Activated naive CD8-positive, alpha-beta T cell (primary cell): Measurements from ENCODE around the gene XRCC1.

Source experiments
- H3K27ac Mint-ChIP-seq: one replicate; pipeline ENCODE4 v1.8.0; 2021; ENCODE audit warnings: mixed read lengths
- H3K27me3 Mint-ChIP-seq: one replicate; pipeline ENCODE4 v1.8.0; 2021; ENCODE audit warnings: mixed read lengths
- H3K36me3 Mint-ChIP-seq: one replicate; pipeline ENCODE4 v1.8.0; 2021; ENCODE audit warnings: mixed read lengths
- H3K4me1 Mint-ChIP-seq: one replicate; pipeline ENCODE4 v1.8.0; 2021; ENCODE audit warnings: low read depth, mixed read lengths
- H3K4me3 Mint-ChIP-seq: one replicate; pipeline ENCODE4 v1.8.0; 2021; ENCODE audit warnings: mild to moderate bottlenecking, mixed read lengths
- H3K9me3 Mint-ChIP-seq: one replicate; pipeline ENCODE4 v1.8.0; 2021; ENCODE audit warnings: low read depth, mixed read lengths

XRCC1 gene

GRCh38 chr19:43575156-43575950, at the start of gene XRCC1, which contains the start of gene PINLYP:
Gene XRCC1 (minus strand): TSS chr19:43575527. CDS start chr19:43575458, 69 bp downstream.
Gene PINLYP (plus strand): TSS chr19:43575801. CDS start chr19:43577192, 1,391 bp downstream.
- Mint-ChIP-seq H3K27ac (peak within 1 kb of the TSS; percentile 91), H3K4me3 (peak within 1 kb of the TSS; percentile 93), H3K36me3 (no peaks in the 10 kb centered on the region), H3K4me1 (peaks cover 47% of the 10 kb centered on the region), H3K27me3 (no peaks in the 10 kb centered on the region), H3K9me3 (no peaks in the 10 kb centered on the region)

- H3K27me3 Mint-ChIP-seq = peaks cover 4% of the 10 kb centered on the region
- no peak overlapping the region for H3K4me3 Mint-ChIP-seq
- H3K36me3 Mint-ChIP-seq = no peaks in the 10 kb centered on the region
- no peaks in the 10 kb centered on the region for H3K9me3 Mint-ChIP-seq
- H3K27ac Mint-ChIP-seq = no peak overlapping the region
- peaks cover 28% of the 10 kb centered on the region for H3K4me1 Mint-ChIP-seq
These were observed 49.6 kb upstream of the XRCC1 start for GRCh38 chr19:43624933-43625332.

GRCh38 chr19:43623889-43624670, 48.8 kb upstream of the XRCC1 start:
- H3K4me1 Mint-ChIP-seq = peaks cover 31% of the 10 kb centered on the region
- no peak overlapping the region for H3K4me3 Mint-ChIP-seq
- H3K27ac Mint-ChIP-seq = no peak overlapping the region

GRCh38 chr19:43622956-43623355, 47.6 kb upstream of the XRCC1 start:
- no peaks in the 10 kb centered on the region for H3K36me3 Mint-ChIP-seq
- H3K4me1 Mint-ChIP-seq = peaks cover 35% of the 10 kb centered on the region
- H3K4me3 Mint-ChIP-seq = no peak overlapping the region
- H3K9me3 Mint-ChIP-seq = no peaks in the 10 kb centered on the region
- H3K27ac Mint-ChIP-seq = no peak overlapping the region
- peaks cover 4% of the 10 kb centered on the region for H3K27me3 Mint-ChIP-seq

More at GRCh38 chr19:43623889-43624670, 48.8 kb upstream of the XRCC1 start:
- Mint-ChIP-seq H3K27me3 (peaks cover 4% of the 10 kb centered on the region), H3K9me3 (no peaks in the 10 kb centered on the region), H3K36me3 (no peaks in the 10 kb centered on the region)

- Mint-ChIP-seq H3K27ac (no peak overlapping the region), H3K4me1 (peaks cover 37% of the 10 kb centered on the region), H3K27me3 (peaks cover 3% of the 10 kb centered on the region), H3K9me3 (no peaks in the 10 kb centered on the region), H3K36me3 (no peaks in the 10 kb centered on the region), H3K4me3 (no peak overlapping the region)
These were observed 46.7 kb upstream of the XRCC1 start for GRCh38 chr19:43622070-43622469.

GRCh38 chr19:43620061-43621001, 45.0 kb upstream of the XRCC1 start:
- Mint-ChIP-seq H3K27me3 (no peaks in the 10 kb centered on the region), H3K27ac (peak overlapping the region; percentile 99), H3K4me1 (peaks cover 41% of the 10 kb centered on the region), H3K4me3 (peak overlapping the region; percentile 96), H3K9me3 (no peaks in the 10 kb centered on the region), H3K36me3 (no peaks in the 10 kb centered on the region)

GRCh38 chr19:43619262-43620060, 44.1 kb upstream of the XRCC1 start, which contains the start of gene ZNF428:
Gene ZNF428 (minus strand): TSS chr19:43619629. CDS start chr19:43614304, 5,325 bp downstream.
- no peaks in the 10 kb centered on the region for H3K9me3 Mint-ChIP-seq
- H3K27me3 Mint-ChIP-seq = no peaks in the 10 kb centered on the region
- H3K27ac Mint-ChIP-seq = peak within 1 kb of the TSS; percentile 99
- H3K4me1 Mint-ChIP-seq = peaks cover 35% of the 10 kb centered on the region
- H3K36me3 Mint-ChIP-seq = no peaks in the 10 kb centered on the region
- H3K4me3 Mint-ChIP-seq = peak within 1 kb of the TSS; percentile 96

GRCh38 chr19:43618921-43619261, 43.6 kb upstream of the XRCC1 start:
- Mint-ChIP-seq H3K4me3 (peak overlapping the region; percentile 96), H3K27me3 (no peaks in the 10 kb centered on the region), H3K36me3 (no peaks in the 10 kb centered on the region), H3K4me1 (peaks cover 33% of the 10 kb centered on the region), H3K9me3 (no peaks in the 10 kb centered on the region), H3K27ac (peak overlapping the region; percentile 94)

- Mint-ChIP-seq H3K36me3 (peaks cover 2% of the 10 kb centered on the region), H3K27ac (no peak overlapping the region)
These were observed 41.6 kb upstream of the XRCC1 start for GRCh38 chr19:43616954-43617353.

GRCh38 chr19:43616306-43616705, 41.0 kb upstream of the XRCC1 start:
- Mint-ChIP-seq H3K27ac (no peak overlapping the region), H3K4me1 (peaks cover 40% of the 10 kb centered on the region), H3K9me3 (no peaks in the 10 kb centered on the region), H3K27me3 (no peaks in the 10 kb centered on the region), H3K4me3 (no peak overlapping the region), H3K36me3 (peaks cover 4% of the 10 kb centered on the region)

More at GRCh38 chr19:43616954-43617353, 41.6 kb upstream of the XRCC1 start:
- Mint-ChIP-seq H3K9me3 (no peaks in the 10 kb centered on the region), H3K27me3 (no peaks in the 10 kb centered on the region), H3K4me3 (no peak overlapping the region), H3K4me1 (peaks cover 40% of the 10 kb centered on the region)

- Mint-ChIP-seq H3K27me3 (no peaks in the 10 kb centered on the region), H3K27ac (peak overlapping the region; percentile 18), H3K36me3 (peaks cover 4% of the 10 kb centered on the region), H3K4me3 (no peak overlapping the region), H3K9me3 (no peaks in the 10 kb centered on the region), H3K4me1 (peaks cover 30% of the 10 kb centered on the region)
These were observed 37.0 kb upstream of the XRCC1 start for GRCh38 chr19:43612374-43612773.

- Mint-ChIP-seq H3K36me3 (peaks cover 4% of the 10 kb centered on the region), H3K27me3 (no peaks in the 10 kb centered on the region), H3K4me3 (no peak within 1 kb of the TSS), H3K27ac (peak within 1 kb of the TSS; percentile 28), H3K9me3 (no peaks in the 10 kb centered on the region), H3K4me1 (peaks cover 28% of the 10 kb centered on the region)
These were observed 36.5 kb upstream of the XRCC1 start, which contains the start of gene SRRM5 for GRCh38 chr19:43611788-43612187. Gene SRRM5 (plus strand): TSS chr19:43612088. CDS start chr19:43612122, 34 bp downstream.

GRCh38 chr19:43610493-43610892, 35.2 kb upstream of the XRCC1 start:
- Mint-ChIP-seq H3K9me3 (no peaks in the 10 kb centered on the region), H3K27ac (no peak overlapping the region), H3K36me3 (peaks cover 4% of the 10 kb centered on the region), H3K27me3 (no peaks in the 10 kb centered on the region), H3K4me3 (no peak overlapping the region), H3K4me1 (peaks cover 19% of the 10 kb centered on the region)
